ENCODE measurements around the gene SGIP1. TPM values are rescaled to one million over a fixed set of nuclear protein-coding genes. Genes with fewer than 3 reads are reported as not detected.

SGIP1 gene
- total and polyA plus RNA-seq, 2 of the 8 experiments (the other 6 are each of a cell fraction or from before 2014, with no cell fraction given), result 1.4 to 2.1 TPM

- peaks cover 0 to 2% (median 0%) of the 10 kb centered on the region in 4 experiments; a peak in 1 of 7 replicates for H3K4me1 ChIP-seq (replicated peaks in 1 of 4; ENCODE audit: control insufficient read depth in 3 of 4, insufficient read depth in 4 of 4, low read length in 3 of 4)
- TF ChIP-seq RXRA (IDR thresholded peaks at IDR 0.05; ENCODE audit: insufficient read depth, low read depth, low read length) (no peak), FOSL1 (IDR thresholded peaks at IDR 0.05; ENCODE audit: insufficient read depth, low read depth, low read length) (no peak), ZNF274 (IDR thresholded peaks at IDR 0.05; ENCODE audit: borderline replicate concordance, extremely low read depth, low read length) (no peak)
- H2BK5ac ChIP-seq (ENCODE audit: low read depth, low read length), result no peak overlapping the region
- CTCF ChIA-PET (ENCODE audit: partially characterized antibody), result interaction anchor here (1.1 kb wide), 1 partner anchor 17 kb away, joined by 4 read pairs; no protein-coding TSS in a partner anchor
- H3K9ac ChIP-seq (replicated peaks in 1 of 4; ENCODE audit: extremely low read depth in 1 of 4, low read depth in 3 of 4, low read length in 3 of 4), result no peak overlapping the region
- H3K4me2 ChIP-seq (ENCODE audit: insufficient read depth in 1 of 2, low read depth in 2 of 2, low read length in 2 of 2), result no peak overlapping the region
- no peak overlapping the region for H2AFZ ChIP-seq (ENCODE audit: low read length)
- POLR2A ChIA-PET (ENCODE audit: partially characterized antibody), result no interaction called here
- no peak overlapping the region for H2BK20ac ChIP-seq (ENCODE audit: low read length)
- H3K18ac ChIP-seq (ENCODE audit: extremely low read depth, low read length), result no peak overlapping the region
- H4K8ac ChIP-seq (ENCODE audit: extremely low read depth, insufficient read depth, low read length), result no peak overlapping the region
- no peaks in the 10 kb centered on the region for H3K9me3 ChIP-seq (ENCODE audit: insufficient read depth in 2 of 2, low read depth in 1 of 2, low read length in 1 of 2)
- no peak overlapping the region for H4K5ac ChIP-seq (ENCODE audit: insufficient read length, low read depth, low read length)
- H2AK5ac ChIP-seq (ENCODE audit: low read depth, low read length), result no peak overlapping the region
- no peaks in the 10 kb centered on the region for H3K23me2 ChIP-seq (ENCODE audit: low read depth, low read length)
- no peak overlapping the region for H3K23ac ChIP-seq (ENCODE audit: insufficient read length)
- H3K56ac ChIP-seq (replicated peaks; ENCODE audit: insufficient read length, low read depth, low read length), result no peak overlapping the region
- H3K4ac ChIP-seq (replicated peaks; ENCODE audit: insufficient read length, low read depth, low read length), result no peak overlapping the region
- no peaks in the 10 kb centered on the region for H3K79me2 ChIP-seq (ENCODE audit: control insufficient read depth in 1 of 2, insufficient read depth in 2 of 2, low read length in 2 of 2)
- FAIRE-seq (no peak), DNase-seq (ENCODE audit: low read depth in 1 of 2, low spot score in 2 of 2) (no peak)
- no peak overlapping the region for H3K14ac ChIP-seq (ENCODE audit: insufficient read length)
- no peak overlapping the region for H4K91ac ChIP-seq (replicated peaks; ENCODE audit: insufficient read length, low read length)
- no peak overlapping the region for H3K4me3 ChIP-seq (ENCODE audit: extremely low read depth in 1 of 4, insufficient read depth in 2 of 4, low read depth in 3 of 4, low read length in 4 of 4)
- H3K27ac ChIP-seq (ENCODE audit: low read depth, low read length), result no peak overlapping the region
- H2BK15ac ChIP-seq (ENCODE audit: low read length), result no peak overlapping the region
- H3K36me3 ChIP-seq (ENCODE audit: control insufficient read depth in 2 of 4, insufficient read depth in 4 of 4, low read length in 3 of 4), result no peaks in the 10 kb centered on the region
- H3K79me1 ChIP-seq (ENCODE audit: low read depth, low read length), result no peaks in the 10 kb centered on the region
- no peaks in the 10 kb centered on the region for H3K27me3 ChIP-seq (replicated peaks in 1 of 4; ENCODE audit: control insufficient read depth in 3 of 4, extremely low read depth in 1 of 4, insufficient read depth in 3 of 4, low read length in 3 of 4)
- no peak overlapping the region for H2BK120ac ChIP-seq (replicated peaks; ENCODE audit: low read depth, low read length)
- no peaks in the 10 kb centered on the region for H4K20me1 ChIP-seq (replicated peaks in 1 of 2; ENCODE audit: control insufficient read depth in 1 of 2, insufficient read depth in 2 of 2, low read length in 2 of 2)
- no peak overlapping the region for H2BK12ac ChIP-seq (ENCODE audit: low read depth, low read length)
These were observed 159.9 kb downstream of the SGIP1 start for GRCh38 chr1:66693856-66694255.
